ENCODE results near the gene PWWP2A.

Gene PWWP2A

GRCh38 chr5:160088805-160089204 lies 30.4 kb downstream of the PWWP2A start:
- Histone ChIP-seq H3K4me3 (ENCODE audit: low read length, poor library complexity, severe bottlenecking) (no peak overlapping the region), H3K4me2 (ENCODE audit: low read depth, low read length, poor library complexity, severe bottlenecking) (no peak overlapping the region), H4K20me1 (ENCODE audit: insufficient read depth, low read length, poor library complexity, severe bottlenecking) (no peaks in the 10 kb centered on the region), H3K9me3 (ENCODE audit: insufficient read depth, low read depth, low read length) (no peaks in the 10 kb centered on the region), H3K79me2 (ENCODE audit: insufficient read depth, low read length) (no peaks in the 10 kb centered on the region), H3K36me3 (ENCODE audit: insufficient read depth, low read length) (peaks cover 20% of the 10 kb centered on the region; the same call in 1 of the 2 replicates), H3K9me2 (replicated peaks; ENCODE audit: low read depth, low read length) (no peaks in the 10 kb centered on the region), H2AFZ (ENCODE audit: low read length) (no peak overlapping the region), H3F3A (ENCODE audit: low read depth) (no peaks in the 10 kb centered on the region), H3K4me1 (ENCODE audit: insufficient read depth, low read length, poor library complexity, severe bottlenecking) (no peaks in the 10 kb centered on the region), H3K9ac (ENCODE audit: low read depth, low read length, poor library complexity, severe bottlenecking) (no peak overlapping the region), H3K27me3 (ENCODE audit: insufficient read depth, low read length, poor library complexity, severe bottlenecking) (no peaks in the 10 kb centered on the region)
- no peak for TF ChIP-seq EZH2phosphoT487 (IDR thresholded peaks at IDR 0.05; ENCODE audit: borderline replicate concordance)
- no peak for TF ChIP-seq CTCF (conservative IDR thresholded peaks at IDR 0.05; ENCODE audit: low read length)

- H4K20me1 ChIP-seq (ENCODE audit: insufficient read depth, low read length, poor library complexity, severe bottlenecking) = no peaks in the 10 kb centered on the region
- no peak overlapping the region for H3K4me3 ChIP-seq (ENCODE audit: low read length, poor library complexity, severe bottlenecking)
- TF ChIP-seq EZH2phosphoT487 (IDR thresholded peaks at IDR 0.05; ENCODE audit: borderline replicate concordance) = no peak
- TF ChIP-seq CTCF (conservative IDR thresholded peaks at IDR 0.05; ENCODE audit: low read length) = no peak
- no peaks in the 10 kb centered on the region for H3F3A ChIP-seq (ENCODE audit: low read depth)
- H3K9me3 ChIP-seq (ENCODE audit: insufficient read depth, low read depth, low read length) = no peaks in the 10 kb centered on the region
- no peak overlapping the region for H2AFZ ChIP-seq (ENCODE audit: low read length)
- no peaks in the 10 kb centered on the region for H3K9me2 ChIP-seq (replicated peaks; ENCODE audit: low read depth, low read length)
- H3K4me1 ChIP-seq (ENCODE audit: insufficient read depth, low read length, poor library complexity, severe bottlenecking) = no peaks in the 10 kb centered on the region
- no peaks in the 10 kb centered on the region for H3K27me3 ChIP-seq (ENCODE audit: insufficient read depth, low read length, poor library complexity, severe bottlenecking)
- no peaks in the 10 kb centered on the region for H3K79me2 ChIP-seq (ENCODE audit: insufficient read depth, low read length)
- peaks cover 3% of the 10 kb centered on the region; the same call in 1 of the 2 replicates for H3K36me3 ChIP-seq (ENCODE audit: insufficient read depth, low read length)
- no peak overlapping the region for H3K9ac ChIP-seq (ENCODE audit: low read depth, low read length, poor library complexity, severe bottlenecking)
- no peak overlapping the region for H3K4me2 ChIP-seq (ENCODE audit: low read depth, low read length, poor library complexity, severe bottlenecking)
These were observed 32.1 kb downstream of the PWWP2A start for GRCh38 chr5:160087199-160087598.

GRCh38 chr5:160084144-160084543 lies 35.1 kb downstream of the PWWP2A start:
- Histone ChIP-seq H3K9ac (ENCODE audit: low read depth, low read length, poor library complexity, severe bottlenecking) (no peak overlapping the region), H3K4me1 (ENCODE audit: insufficient read depth, low read length, poor library complexity, severe bottlenecking) (no peaks in the 10 kb centered on the region), H3K9me2 (replicated peaks; ENCODE audit: low read depth, low read length) (no peaks in the 10 kb centered on the region), H3K9me3 (ENCODE audit: insufficient read depth, low read depth, low read length) (no peaks in the 10 kb centered on the region), H3K36me3 (ENCODE audit: insufficient read depth, low read length) (no peaks in the 10 kb centered on the region), H3F3A (ENCODE audit: low read depth) (no peaks in the 10 kb centered on the region), H3K4me3 (ENCODE audit: low read length, poor library complexity, severe bottlenecking) (no peak overlapping the region), H2AFZ (ENCODE audit: low read length) (no peak overlapping the region), H3K79me2 (ENCODE audit: insufficient read depth, low read length) (no peaks in the 10 kb centered on the region), H3K27me3 (ENCODE audit: insufficient read depth, low read length, poor library complexity, severe bottlenecking) (no peaks in the 10 kb centered on the region), H4K20me1 (ENCODE audit: insufficient read depth, low read length, poor library complexity, severe bottlenecking) (no peaks in the 10 kb centered on the region), H3K4me2 (ENCODE audit: low read depth, low read length, poor library complexity, severe bottlenecking) (no peak overlapping the region)
- TF ChIP-seq EZH2phosphoT487 (IDR thresholded peaks at IDR 0.05; ENCODE audit: borderline replicate concordance) = no peak
- TF ChIP-seq CTCF (conservative IDR thresholded peaks at IDR 0.05; ENCODE audit: low read length) = no peak
